HL-60 (cell line): ENCODE data around the gene MARCHF4.
A peak's percentile ranks its signal among the peaks of the same experiment; 100 is the strongest.

Source experiments
- DNase-seq, 2 experiments: peaks; one replicate each; pipeline ENCODE4 v3.0.0-alpha.2; 2010 to 2020; ENCODE audit warnings: low read depth in 1 of 2, low spot score in 1 of 2
- H3K27ac ChIP-seq: fragments of 250-450 bp; sonication (Bioruptor Pico); replicated peaks from 2 replicates; pipeline ENCODE4 v1.5.1; 2020; ENCODE audit warnings: mild to moderate bottlenecking, moderate library complexity
- H3K27me3 ChIP-seq: fragments of 250-450 bp; sonication (Bioruptor Pico); 2 replicates; pipeline ENCODE4 v1.5.1; 2021; ENCODE audit warnings: mild to moderate bottlenecking, moderate library complexity; ENCODE audit not compliant: insufficient read depth, poor library complexity, severe bottlenecking
- H3K4me3 ChIP-seq: replicated peaks from 2 replicates; pipeline ENCODE4 v1.5.1; 2011; ENCODE audit warnings: mild to moderate bottlenecking, control low read depth, low read length; ENCODE audit not compliant: insufficient read depth
- GABPA ChIP-seq: IDR thresholded peaks from 2 replicates; pipeline ENCODE4 v1.6.1; 2012; ENCODE audit warnings: low read depth
- POLR2AphosphoS5 ChIP-seq: IDR thresholded peaks from 2 replicates; pipeline ENCODE4 v1.6.1; 2012; ENCODE audit warnings: low read depth
- SPI1 ChIP-seq: IDR thresholded peaks from 2 replicates; pipeline ENCODE4 v1.6.1; 2012; ENCODE audit warnings: low read depth, mild to moderate bottlenecking, borderline replicate concordance
- TF ChIP-seq, protein P1 (sequence below): IDR thresholded peaks from 2 replicates; pipeline ENCODE4 v1.6.1; 2012; ENCODE audit warnings: low read depth; ENCODE audit not compliant: insufficient replicate concordance
- TF ChIP-seq, protein P2 (sequence below): IDR thresholded peaks from one replicate; pipeline ENCODE4 v1.5.1; 2011; ENCODE audit warnings: low read length, control low read depth, inconsistent platforms; ENCODE audit not compliant: insufficient read depth

Gene MARCHF4

DNA sequence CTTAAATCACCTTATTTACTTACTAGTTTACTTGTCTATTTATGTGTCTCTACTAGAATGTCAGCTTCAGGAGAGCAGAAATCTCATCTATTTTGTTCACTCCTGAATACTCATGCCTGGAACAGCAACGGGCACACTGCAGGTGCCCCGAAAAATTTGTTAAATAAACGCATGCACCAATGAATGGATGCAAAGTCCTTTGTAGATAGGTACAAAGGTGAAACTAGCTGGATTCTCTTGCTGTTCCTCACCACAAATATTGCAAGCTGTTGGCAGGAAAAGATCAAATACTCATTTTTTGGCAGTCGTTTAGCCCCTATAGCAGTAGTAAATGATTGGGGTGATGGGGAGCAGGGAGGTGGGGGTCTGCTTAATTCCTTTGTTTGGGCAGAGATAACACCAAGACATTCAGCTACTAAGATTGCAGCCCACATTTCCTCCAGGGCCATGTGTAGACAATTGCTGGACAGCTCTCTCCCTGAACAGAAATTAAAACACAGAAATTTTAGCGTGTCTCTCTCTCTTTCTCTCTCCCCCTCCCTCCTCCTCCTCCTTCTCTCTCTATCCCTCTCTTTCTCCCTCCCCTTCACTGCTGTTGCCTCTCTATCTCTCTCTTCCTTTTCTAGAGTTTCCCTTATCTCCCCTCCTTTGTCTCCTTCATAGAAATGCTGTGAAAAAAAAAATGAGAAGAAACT, 5.4 kb downstream of the MARCHF4 start:
- Histone ChIP-seq H3K27ac (no peak overlapping the region), H3K4me3 (no peak overlapping the region), H3K27me3 (peaks cover 18% of the 10 kb centered on the region)
- no peak for TF ChIP-seq GABPA
- TF ChIP-seq, protein P1, sequence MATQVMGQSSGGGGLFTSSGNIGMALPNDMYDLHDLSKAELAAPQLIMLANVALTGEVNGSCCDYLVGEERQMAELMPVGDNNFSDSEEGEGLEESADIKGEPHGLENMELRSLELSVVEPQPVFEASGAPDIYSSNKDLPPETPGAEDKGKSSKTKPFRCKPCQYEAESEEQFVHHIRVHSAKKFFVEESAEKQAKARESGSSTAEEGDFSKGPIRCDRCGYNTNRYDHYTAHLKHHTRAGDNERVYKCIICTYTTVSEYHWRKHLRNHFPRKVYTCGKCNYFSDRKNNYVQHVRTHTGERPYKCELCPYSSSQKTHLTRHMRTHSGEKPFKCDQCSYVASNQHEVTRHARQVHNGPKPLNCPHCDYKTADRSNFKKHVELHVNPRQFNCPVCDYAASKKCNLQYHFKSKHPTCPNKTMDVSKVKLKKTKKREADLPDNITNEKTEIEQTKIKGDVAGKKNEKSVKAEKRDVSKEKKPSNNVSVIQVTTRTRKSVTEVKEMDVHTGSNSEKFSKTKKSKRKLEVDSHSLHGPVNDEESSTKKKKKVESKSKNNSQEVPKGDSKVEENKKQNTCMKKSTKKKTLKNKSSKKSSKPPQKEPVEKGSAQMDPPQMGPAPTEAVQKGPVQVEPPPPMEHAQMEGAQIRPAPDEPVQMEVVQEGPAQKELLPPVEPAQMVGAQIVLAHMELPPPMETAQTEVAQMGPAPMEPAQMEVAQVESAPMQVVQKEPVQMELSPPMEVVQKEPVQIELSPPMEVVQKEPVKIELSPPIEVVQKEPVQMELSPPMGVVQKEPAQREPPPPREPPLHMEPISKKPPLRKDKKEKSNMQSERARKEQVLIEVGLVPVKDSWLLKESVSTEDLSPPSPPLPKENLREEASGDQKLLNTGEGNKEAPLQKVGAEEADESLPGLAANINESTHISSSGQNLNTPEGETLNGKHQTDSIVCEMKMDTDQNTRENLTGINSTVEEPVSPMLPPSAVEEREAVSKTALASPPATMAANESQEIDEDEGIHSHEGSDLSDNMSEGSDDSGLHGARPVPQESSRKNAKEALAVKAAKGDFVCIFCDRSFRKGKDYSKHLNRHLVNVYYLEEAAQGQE: peak; percentile 86
- no peak for TF ChIP-seq SPI1
- TF ChIP-seq, protein P2, sequence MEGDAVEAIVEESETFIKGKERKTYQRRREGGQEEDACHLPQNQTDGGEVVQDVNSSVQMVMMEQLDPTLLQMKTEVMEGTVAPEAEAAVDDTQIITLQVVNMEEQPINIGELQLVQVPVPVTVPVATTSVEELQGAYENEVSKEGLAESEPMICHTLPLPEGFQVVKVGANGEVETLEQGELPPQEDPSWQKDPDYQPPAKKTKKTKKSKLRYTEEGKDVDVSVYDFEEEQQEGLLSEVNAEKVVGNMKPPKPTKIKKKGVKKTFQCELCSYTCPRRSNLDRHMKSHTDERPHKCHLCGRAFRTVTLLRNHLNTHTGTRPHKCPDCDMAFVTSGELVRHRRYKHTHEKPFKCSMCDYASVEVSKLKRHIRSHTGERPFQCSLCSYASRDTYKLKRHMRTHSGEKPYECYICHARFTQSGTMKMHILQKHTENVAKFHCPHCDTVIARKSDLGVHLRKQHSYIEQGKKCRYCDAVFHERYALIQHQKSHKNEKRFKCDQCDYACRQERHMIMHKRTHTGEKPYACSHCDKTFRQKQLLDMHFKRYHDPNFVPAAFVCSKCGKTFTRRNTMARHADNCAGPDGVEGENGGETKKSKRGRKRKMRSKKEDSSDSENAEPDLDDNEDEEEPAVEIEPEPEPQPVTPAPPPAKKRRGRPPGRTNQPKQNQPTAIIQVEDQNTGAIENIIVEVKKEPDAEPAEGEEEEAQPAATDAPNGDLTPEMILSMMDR: no peak
- DNase-seq: no peak

DNA sequence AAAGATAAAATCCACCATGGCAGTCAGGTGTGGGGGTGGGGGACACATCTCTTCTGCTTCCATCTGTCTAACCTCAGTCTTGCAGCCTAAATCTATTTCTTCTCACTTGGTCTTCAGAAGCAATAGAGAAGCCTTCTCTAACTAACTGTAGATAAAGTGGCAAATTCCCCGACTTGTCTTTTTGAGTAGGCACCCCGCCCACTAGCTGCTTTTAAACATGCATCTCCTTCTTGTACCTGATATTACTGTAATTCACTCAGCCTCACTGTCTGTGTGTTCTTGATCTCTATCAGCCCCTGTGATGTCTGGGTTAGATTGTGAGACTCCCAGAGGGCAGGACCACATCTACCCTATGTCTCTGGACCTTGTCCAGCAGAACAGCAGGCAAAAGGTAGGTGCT, 6.8 kb downstream of the MARCHF4 start:
- no peak for DNase-seq
- Histone ChIP-seq H3K27ac (no peak overlapping the region), H3K27me3 (peaks cover 6% of the 10 kb centered on the region), H3K4me3 (no peak overlapping the region)
- TF ChIP-seq POLR2AphosphoS5 (no peak), GABPA (no peak), SPI1 (no peak)
- TF ChIP-seq, protein P1: no peak
- TF ChIP-seq, protein P2: no peak

DNA sequence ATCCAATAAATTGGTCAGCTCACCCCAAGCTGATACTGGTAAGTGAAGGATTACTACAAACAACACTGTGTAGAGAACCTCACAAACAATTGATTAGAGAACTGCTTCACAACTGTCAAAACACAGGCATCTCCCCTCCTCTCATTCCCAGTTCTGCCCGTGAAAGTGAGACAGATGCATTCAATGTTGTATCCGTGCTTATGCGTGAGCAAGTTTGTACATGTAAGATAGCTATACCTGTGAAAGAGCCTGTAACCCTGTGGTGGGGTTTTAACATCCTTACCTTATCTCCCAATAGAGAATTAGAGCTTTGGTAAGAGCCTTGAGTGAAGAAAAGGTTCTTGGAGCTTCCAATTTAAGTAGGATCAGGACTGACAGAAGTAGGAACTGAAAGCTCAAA, 9.1 kb downstream of the MARCHF4 start:
- TF ChIP-seq POLR2AphosphoS5 (no peak), GABPA (no peak), SPI1 (no peak)
- TF ChIP-seq, protein P2: no peak
- TF ChIP-seq, protein P1: no peak
- Histone ChIP-seq H3K4me3 (no peak overlapping the region), H3K27ac (no peak overlapping the region), H3K27me3 (peaks cover 5% of the 10 kb centered on the region)
- no peak for DNase-seq
